Dermis microvascular lymphatic vessel endothelial cell (primary cell): ENCODE measurements around the gene JARID2. TPM values are rescaled to one million over a fixed set of nuclear protein-coding genes. Genes with fewer than 3 reads are reported as not detected.
A peak's percentile ranks its signal among the peaks of the same experiment; 100 is the strongest.

Experiments
- DNase-seq, 2 donors: peaks; one replicate each; pipeline versions ENCODE4 v3.0.0 to v3.0.0-alpha.2; 2010; ENCODE audit warnings: low read depth in 2 of 2
- total RNA-seq: library from RNA; depleted of rRNA; stranded (reverse); fragments of >200 nt; gene quantifications from 2 replicates; pipeline ENCODE4 v1.2.1, GENCODE V29; 2014

JARID2 gene
- total RNA-seq, 1 donor from 2014 or later: 11.8 TPM

GRCh38 chr6:15264412-15264811 lies 18.5 kb downstream of the JARID2 start:
- no peak for DNase-seq

GRCh38 chr6:15264902-15265761 lies 19.3 kb downstream of the JARID2 start:
- DNase-seq: no peak

GRCh38 chr6:15265787-15266186 lies 19.9 kb downstream of the JARID2 start:
- DNase-seq: peak; percentile 58 to 73

GRCh38 chr6:15266423-15266996 lies 20.6 kb downstream of the JARID2 start:
- DNase-seq: peak; percentile 79 to 89

GRCh38 chr6:15267221-15267620 lies 21.4 kb downstream of the JARID2 start:
- no peak for DNase-seq

- DNase-seq: peak in 1 of 2 donors; percentile 25
These were observed 22.5 kb downstream of the JARID2 start for GRCh38 chr6:15268137-15268908.

GRCh38 chr6:15269011-15269410 lies 23.1 kb downstream of the JARID2 start:
- no peak for DNase-seq

- no peak for DNase-seq
These were observed 23.8 kb downstream of the JARID2 start for GRCh38 chr6:15269619-15270018.

- DNase-seq: no peak
These were observed 24.5 kb downstream of the JARID2 start for GRCh38 chr6:15270402-15270801.

- DNase-seq: no peak
These were observed 26.7 kb downstream of the JARID2 start for GRCh38 chr6:15272562-15272961.

GRCh38 chr6:15274692-15275387 lies 29.0 kb downstream of the JARID2 start:
- peak in 1 of 2 donors; percentile 23 for DNase-seq

- no peak for DNase-seq
These were observed 30.4 kb downstream of the JARID2 start for GRCh38 chr6:15276036-15276985.

- no peak for DNase-seq
These were observed 33.3 kb downstream of the JARID2 start for GRCh38 chr6:15279047-15279661.

GRCh38 chr6:15280028-15280427 lies 34.2 kb downstream of the JARID2 start:
- no peak for DNase-seq

- DNase-seq: no peak
These were observed 35.1 kb downstream of the JARID2 start for GRCh38 chr6:15280961-15281360.

- DNase-seq: no peak
These were observed 36.5 kb downstream of the JARID2 start for GRCh38 chr6:15282334-15282733.

GRCh38 chr6:15283986-15284361 lies 38.1 kb downstream of the JARID2 start:
- DNase-seq: no peak

- peak; percentile 50 to 67 for DNase-seq
These were observed 38.9 kb downstream of the JARID2 start for GRCh38 chr6:15284743-15285142.

GRCh38 chr6:15285682-15286294 lies 39.9 kb downstream of the JARID2 start:
- DNase-seq: peak in 1 of 2 donors; percentile 48
